Left cardiac atrium (tissue), 4 donors: ENCODE data around the gene NPIPB8. TPM values are rescaled to one million over a fixed set of nuclear protein-coding genes. Genes with fewer than 3 reads are reported as not detected.
"Not testable (repeated sequence)": the region's sequence is repeated elsewhere in the genome, so short reads cannot be mapped to it uniquely, and the experiment has no call there.

ENCODE experiments used
- ATAC-seq, 2 donors: fragments of 200-7000 bp; cut with Tn5 transposase; one replicate each; pipeline ENCODE4 v1.9.1; 2020; ENCODE audit warnings: mild to moderate bottlenecking in 2 of 2, moderate library complexity in 2 of 2
- DNase-seq: peaks from one replicate; pipeline ENCODE4 v3.0.0-alpha.2; 2020
- intact Hi-C, 2 donors: fragments of 100-400 bp; cut with DNase I; formaldehyde crosslinking; loops; one replicate each; pipeline versions ENCODE4 v1.14.1 to v1.15.1; 2022 to 2023
- total RNA-seq, 2 donors: library from RNA; stranded (reverse); fragmentation: NEBNext Ultra II Directional; extraction: Animal tissue kit (Norgen Biotek cat#: 25700); gene quantifications; one replicate each; pipeline ENCODE4 v1.2.1, GENCODE V29; 2021
- donor health status: DM: no; HTN: yes; CAD: no.
- donor health status: DM: no; HTN: yes; CAD: no; lungs with severe emphysema.
- donor health status: DM: yes; HTN: yes; CAD: no.
- donor health status: Dilated cardiomyopathy.

Gene NPIPB8
- total RNA-seq, 2 donors from 2014 or later, result 0.27 to 0.73 TPM

GRCh38 chr16:28604186-28604565 is 33.7 kb upstream of the NPIPB8 start:
- DNase-seq (no peak), ATAC-seq (no peak)
- intact Hi-C loops, result no loop called here

GRCh38 chr16:28606291-28607115 is 31.4 kb upstream of the NPIPB8 start:
- DNase-seq, result no peak

GRCh38 chr16:28607116-28607623 is 30.7 kb upstream of the NPIPB8 start:
- intact Hi-C loops, result no loop called here
- ATAC-seq, result no peak
- DNase-seq, result no peak

More at GRCh38 chr16:28606291-28607115, 31.4 kb upstream of the NPIPB8 start:
- ATAC-seq, result no peak
- intact Hi-C loops, result no loop called here

GRCh38 chr16:28607681-28608495 is 30.0 kb upstream of the NPIPB8 start:
- DNase-seq, ATAC-seq, intact Hi-C loops: not testable (repeated sequence)

GRCh38 chr16:28608496-28608808 is 29.4 kb upstream of the NPIPB8 start:
- ATAC-seq, DNase-seq, intact Hi-C loops: not testable (repeated sequence)

GRCh38 chr16:28608867-28609596 is 28.8 kb upstream of the NPIPB8 start:
- peak; percentile 31 to 32 for ATAC-seq
- DNase-seq, intact Hi-C loops: not testable (repeated sequence)

- intact Hi-C loops, result no loop called here
- ATAC-seq (peak; percentile 85 to 86), DNase-seq (peak; percentile 71)
These were observed 28.0 kb upstream of the NPIPB8 start, which contains the start of gene SULT1A1 for GRCh38 chr16:28609631-28610594. Gene SULT1A1 (minus strand): TSS chr16:28610044. CDS start chr16:28608855, 1,189 bp downstream.

- DNase-seq (no peak), ATAC-seq (no peak)
These were observed 27.2 kb upstream of the NPIPB8 start for GRCh38 chr16:28610595-28611191.

GRCh38 chr16:28612359-28613280 is 25.2 kb upstream of the NPIPB8 start:
- peak; percentile 2 to 23 for ATAC-seq
- DNase-seq, intact Hi-C loops: not testable (repeated sequence)

More at GRCh38 chr16:28610595-28611191, 27.2 kb upstream of the NPIPB8 start:
- intact Hi-C loops, result no loop called here

GRCh38 chr16:28613912-28614311 is 24.0 kb upstream of the NPIPB8 start:
- DNase-seq, ATAC-seq, intact Hi-C loops: not testable (repeated sequence)

- DNase-seq, intact Hi-C loops, ATAC-seq: not testable (repeated sequence)
These were observed 23.3 kb upstream of the NPIPB8 start for GRCh38 chr16:28614561-28614960.

GRCh38 chr16:28615486-28616223 is 22.2 kb upstream of the NPIPB8 start:
- ATAC-seq (peak in 1 of 2 donors; percentile 15), DNase-seq (peak; percentile 74)
- intact Hi-C loops, result not testable (repeated sequence)

GRCh38 chr16:28616224-28616577 is 21.7 kb upstream of the NPIPB8 start:
- DNase-seq, intact Hi-C loops, ATAC-seq: not testable (repeated sequence)

GRCh38 chr16:28616636-28617035 is 21.2 kb upstream of the NPIPB8 start:
- intact Hi-C loops, result no loop called here
- DNase-seq (no peak), ATAC-seq (no peak)

- ATAC-seq (no peak), DNase-seq (no peak)
- intact Hi-C loops, result no loop called here
These were observed 20.0 kb upstream of the NPIPB8 start for GRCh38 chr16:28617874-28618273.

GRCh38 chr16:28620316-28620715 is 17.5 kb upstream of the NPIPB8 start:
- ATAC-seq, intact Hi-C loops, DNase-seq: not testable (repeated sequence)
